ENCODE results near the gene FHOD3. TPM values are rescaled to one million over a fixed set of nuclear protein-coding genes. Genes with fewer than 3 reads are reported as not detected.

Gene FHOD3
- 10 to 100 TPM; 36.8 to 46.8 (median 42.1) TPM for polyA plus RNA-seq (ENCODE audit: insufficient read length in 4 of 4)

GRCh38 chr18:36297417-36298125 lies at the start of gene FHOD3:
Gene FHOD3 (plus strand): TSS chr18:36297713. CDS start chr18:36297836, 123 bp downstream.
- peak in 1 of 4 donors; percentile 67 for DNase-seq (ENCODE audit: low read depth in 4 of 4, low spot score in 3 of 4)

GRCh38 chr18:36249392-36249791 lies 48.1 kb upstream of the FHOD3 start:
- DNase-seq (ENCODE audit: low read depth in 4 of 4, low spot score in 3 of 4), result no peak

- no peak for DNase-seq (ENCODE audit: low read depth in 4 of 4, low spot score in 3 of 4)
These were observed 46.7 kb upstream of the FHOD3 start for GRCh38 chr18:36250827-36251226.

GRCh38 chr18:36255072-36255698 lies 42.3 kb upstream of the FHOD3 start:
- no peak for DNase-seq (ENCODE audit: low read depth in 4 of 4, low spot score in 3 of 4)

DNA sequence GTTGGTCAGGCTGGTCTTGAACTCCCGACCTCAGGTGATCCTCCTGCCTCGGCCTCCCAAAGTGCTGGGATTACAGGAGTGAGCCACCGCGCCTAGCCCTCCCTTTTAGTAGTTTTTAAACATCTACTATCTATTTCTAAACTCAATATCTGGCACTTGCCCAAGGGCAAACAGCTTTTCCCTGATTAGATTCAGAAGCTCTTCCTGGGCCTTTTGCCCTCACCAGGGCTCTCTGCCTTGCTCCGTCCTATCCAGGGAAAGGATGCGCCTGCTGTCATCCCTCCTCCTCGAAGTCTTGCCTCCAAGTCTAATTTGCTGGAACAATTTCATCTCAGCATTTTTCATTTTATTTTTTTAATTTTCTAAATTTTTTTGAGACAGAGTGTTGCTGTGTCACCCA lies 41.4 kb upstream of the FHOD3 start:
- no peak for DNase-seq (ENCODE audit: low read depth in 4 of 4, low spot score in 3 of 4)

DNA sequence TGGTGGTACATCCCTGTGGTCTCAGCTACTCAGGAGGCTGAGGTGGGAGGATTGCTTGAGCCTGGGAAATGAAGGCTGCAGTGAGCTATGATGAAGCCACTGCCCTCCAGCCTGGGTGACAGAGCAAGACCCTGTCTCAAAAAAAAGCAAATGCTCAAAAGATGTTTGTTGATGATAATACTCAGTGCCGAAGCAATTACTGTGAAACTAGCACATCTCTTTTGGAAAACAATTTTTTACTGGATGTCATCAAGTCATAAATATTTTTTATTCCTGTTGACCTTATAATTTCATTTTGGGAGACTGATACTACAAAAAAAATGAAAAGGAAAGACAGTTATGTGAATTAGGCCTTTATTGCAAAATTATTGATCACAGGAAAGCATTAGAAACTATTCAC lies 34.5 kb upstream of the FHOD3 start:
- DNase-seq (ENCODE audit: low read depth in 4 of 4, low spot score in 3 of 4), result no peak

DNA sequence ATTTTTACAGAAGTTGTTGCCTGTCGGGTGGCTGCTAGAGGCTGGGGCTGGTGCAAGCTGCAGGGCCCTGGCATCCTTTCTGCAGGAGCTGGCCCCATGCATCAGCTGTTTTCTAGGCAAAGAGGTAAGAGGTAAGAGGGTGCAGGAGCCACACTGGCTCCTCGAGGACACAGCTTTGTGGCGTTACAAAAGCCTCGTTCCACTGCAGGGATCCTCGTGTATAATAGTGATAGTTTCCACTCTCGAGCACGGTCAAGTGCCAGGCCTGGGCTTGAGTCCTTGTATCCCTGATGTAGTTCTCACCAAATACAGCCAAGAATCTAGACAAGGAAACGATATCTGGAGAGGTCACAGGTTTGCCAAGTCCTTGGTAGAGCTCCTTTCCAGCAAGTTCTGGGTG lies 33.2 kb upstream of the FHOD3 start:
- DNase-seq (ENCODE audit: low read depth in 4 of 4, low spot score in 3 of 4), result no peak

DNA sequence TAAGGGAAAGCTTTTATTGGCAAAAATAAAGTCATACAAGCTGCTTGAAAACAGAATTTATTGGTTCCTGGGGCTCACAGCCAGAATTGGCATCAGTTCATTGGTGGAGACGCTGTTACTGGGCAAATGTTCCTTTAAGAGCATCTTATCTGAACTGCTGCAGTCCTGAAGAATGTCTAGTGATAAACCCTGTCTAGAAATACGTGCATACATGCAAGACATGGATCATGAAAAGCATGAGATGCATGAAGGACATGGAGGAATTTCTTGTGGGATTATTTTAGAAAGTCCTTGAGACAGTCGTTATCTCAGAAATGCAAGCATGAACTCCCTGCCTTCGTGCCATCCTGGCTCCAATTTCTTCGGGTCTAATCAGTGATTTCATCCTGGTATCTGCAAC lies 32.5 kb upstream of the FHOD3 start:
- no peak for DNase-seq (ENCODE audit: low read depth in 4 of 4, low spot score in 3 of 4)

DNA sequence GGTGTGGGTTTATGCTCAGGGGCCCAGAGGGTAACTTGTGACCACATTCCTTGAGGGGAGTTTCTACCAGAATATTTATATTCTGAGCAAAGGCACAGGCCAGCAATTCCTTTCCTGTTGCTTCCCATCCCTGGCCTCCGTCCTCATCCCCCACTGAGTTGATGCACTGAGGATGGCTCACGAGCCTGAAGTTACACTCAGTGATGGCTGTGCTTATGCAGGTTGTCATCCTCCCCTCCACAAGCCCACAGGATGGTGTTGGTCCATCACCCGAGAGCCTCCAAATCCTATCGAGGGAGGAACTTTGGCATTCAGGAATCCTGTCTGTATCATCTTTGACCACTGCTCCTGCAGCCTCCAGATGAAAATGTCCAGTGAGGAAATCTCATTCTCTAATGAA lies 28.4 kb upstream of the FHOD3 start:
- no peak for DNase-seq (ENCODE audit: low read depth in 4 of 4, low spot score in 3 of 4)

DNA sequence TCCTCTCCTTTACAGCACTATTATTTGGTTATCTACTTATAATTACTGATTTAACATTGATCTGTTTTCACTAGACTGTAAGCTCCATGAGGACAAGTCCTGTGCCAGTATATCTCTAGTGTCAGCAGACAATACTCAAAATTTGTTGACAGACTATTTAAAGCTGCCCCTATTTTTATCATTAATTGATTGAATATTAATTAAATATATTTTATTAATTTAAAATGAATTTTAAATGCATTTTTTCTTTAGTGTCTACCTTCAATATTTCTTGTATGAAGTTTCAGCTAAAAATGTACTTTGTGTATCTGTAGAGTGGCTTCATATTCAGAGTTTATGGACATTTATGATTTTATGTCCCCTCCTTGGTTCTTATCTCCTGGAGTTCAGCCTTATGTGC lies 26.4 kb upstream of the FHOD3 start:
- no peak for DNase-seq (ENCODE audit: low read depth in 4 of 4, low spot score in 3 of 4)

- DNase-seq (ENCODE audit: low read depth in 4 of 4, low spot score in 3 of 4), result no peak
These were observed 24.2 kb upstream of the FHOD3 start for GRCh38 chr18:36273347-36273746.

GRCh38 chr18:36274083-36274715 lies 23.3 kb upstream of the FHOD3 start:
- no peak for DNase-seq (ENCODE audit: low read depth in 4 of 4, low spot score in 3 of 4)

GRCh38 chr18:36275561-36275960 lies 22.0 kb upstream of the FHOD3 start:
- no peak for DNase-seq (ENCODE audit: low read depth in 4 of 4, low spot score in 3 of 4)

DNA sequence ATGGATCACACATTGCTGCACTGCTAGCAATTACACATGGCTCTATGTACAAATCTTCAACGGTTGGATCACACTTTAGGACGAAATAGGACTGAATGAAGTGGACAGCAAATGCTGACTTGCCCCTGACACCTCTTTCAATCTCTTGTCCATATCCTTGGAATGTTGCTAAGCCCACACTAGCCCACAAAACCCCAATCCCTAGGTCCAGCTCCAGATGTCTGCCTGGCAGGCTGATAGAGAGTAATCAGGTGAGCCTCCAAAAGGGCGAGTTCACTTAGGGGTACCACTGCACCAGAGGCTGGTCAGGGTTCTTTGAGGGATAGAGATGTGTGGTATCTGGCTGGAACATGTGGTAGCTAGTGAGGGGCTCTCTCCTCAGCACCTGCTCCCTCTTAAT lies 18.5 kb upstream of the FHOD3 start:
- no peak for DNase-seq (ENCODE audit: low read depth in 4 of 4, low spot score in 3 of 4)

GRCh38 chr18:36281936-36282335 lies 15.6 kb upstream of the FHOD3 start:
- no peak for DNase-seq (ENCODE audit: low read depth in 4 of 4, low spot score in 3 of 4)

DNA sequence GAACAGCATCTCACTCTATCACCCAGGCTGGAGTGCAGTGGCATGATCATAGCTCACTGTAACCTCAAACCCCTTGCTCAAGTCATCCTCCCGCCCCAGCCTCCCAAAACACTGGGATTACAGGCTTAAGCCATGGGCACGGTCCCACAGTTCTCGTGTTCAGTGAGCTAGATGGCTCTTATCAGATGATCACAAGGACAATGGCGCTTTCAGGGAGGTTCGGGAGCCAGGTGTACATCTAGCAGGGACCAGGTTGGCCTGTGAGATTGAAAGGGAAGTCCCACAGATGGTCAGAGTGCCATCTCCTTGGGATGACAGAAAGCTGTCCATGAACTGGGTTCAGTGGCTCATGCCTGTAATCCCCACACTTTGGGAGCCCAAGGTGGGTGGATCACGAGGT lies 14.1 kb upstream of the FHOD3 start:
- DNase-seq (ENCODE audit: low read depth in 4 of 4, low spot score in 3 of 4), result no peak

DNA sequence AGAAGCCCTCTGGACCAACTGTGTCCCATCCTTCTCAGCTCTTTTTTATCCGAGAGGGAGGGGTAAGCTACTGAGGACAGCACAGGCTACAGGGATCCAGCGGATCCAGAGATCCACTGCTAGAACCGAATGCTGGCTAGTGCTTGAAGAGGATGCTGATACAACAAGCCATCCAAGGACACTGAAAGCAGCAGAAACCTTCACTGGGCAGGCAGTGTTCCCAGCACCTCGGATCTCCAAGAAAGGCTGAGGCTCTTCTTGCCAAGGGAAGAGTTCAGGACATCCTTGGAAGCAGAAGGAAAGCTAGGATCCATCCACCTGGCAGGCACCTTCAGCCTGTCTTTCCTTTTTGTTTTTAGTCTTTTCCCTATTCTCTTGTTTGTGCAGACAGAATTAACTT lies 13.2 kb upstream of the FHOD3 start:
- no peak for DNase-seq (ENCODE audit: low read depth in 4 of 4, low spot score in 3 of 4)

GRCh38 chr18:36284671-36285295 lies 12.7 kb upstream of the FHOD3 start:
- DNase-seq (ENCODE audit: low read depth in 4 of 4, low spot score in 3 of 4), result peak in 2 of 4 donors; percentile 43 to 52

- DNase-seq (ENCODE audit: low read depth in 4 of 4, low spot score in 3 of 4), result no peak
These were observed 9.9 kb upstream of the FHOD3 start for GRCh38 chr18:36287653-36288052.

DNA sequence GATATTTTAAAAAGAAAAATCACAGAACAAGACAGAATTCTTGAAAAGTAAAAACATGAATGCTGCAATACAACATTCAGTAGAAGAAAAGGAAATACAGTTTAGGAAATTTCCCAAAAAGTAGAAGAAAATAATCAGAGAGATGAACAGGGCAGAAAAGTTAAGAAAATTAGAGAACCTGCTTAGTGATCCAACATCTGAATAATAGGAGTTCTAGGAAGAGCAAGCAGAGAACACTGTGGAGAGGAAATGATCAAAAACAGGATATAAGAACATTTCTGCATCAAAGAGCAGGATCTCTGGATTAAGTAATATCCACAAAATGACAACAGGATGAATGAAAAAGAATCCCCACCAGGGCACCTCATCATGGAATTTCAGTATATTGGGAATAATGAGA lies 8.8 kb upstream of the FHOD3 start:
- no peak for DNase-seq (ENCODE audit: low read depth in 4 of 4, low spot score in 3 of 4)

GRCh38 chr18:36294031-36294430 lies 3.5 kb upstream of the FHOD3 start:
- no peak for DNase-seq (ENCODE audit: low read depth in 4 of 4, low spot score in 3 of 4)

GRCh38 chr18:36295214-36295613 lies 2.3 kb upstream of the FHOD3 start:
- no peak for DNase-seq (ENCODE audit: low read depth in 4 of 4, low spot score in 3 of 4)

Data from right renal pelvis (tissue), 4 donors.